ENCODE data around the gene OR10H2.
"Not testable (repeated sequence)": the region's sequence is repeated elsewhere in the genome, so short reads cannot be mapped to it uniquely, and the experiment has no call there.

OR10H2 gene

GRCh38 chr19:15774159-15774558 lies 46.3 kb downstream of the OR10H2 start:
- DNase-seq, result not testable (repeated sequence)

GRCh38 chr19:15775249-15775648 lies 47.4 kb downstream of the OR10H2 start:
- DNase-seq, result no peak

DNA sequence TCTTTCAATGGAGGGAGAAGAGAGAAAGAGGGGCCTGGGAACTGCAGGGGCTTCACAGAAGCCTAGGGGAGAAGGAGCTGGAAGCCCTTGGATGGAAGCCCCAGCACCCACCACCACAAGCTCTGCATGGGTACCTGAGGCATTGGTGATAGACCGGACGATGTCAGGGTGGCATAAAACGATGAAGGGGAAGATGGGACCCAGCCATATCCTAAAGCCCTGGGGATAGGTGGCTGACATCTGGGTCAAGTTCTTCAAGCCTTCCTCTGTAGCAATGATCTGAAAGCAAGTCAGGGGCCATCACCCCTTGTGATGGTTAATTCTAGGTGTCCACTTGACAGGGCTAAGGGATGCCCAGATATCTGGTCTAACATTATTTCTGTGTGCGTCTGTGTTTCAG lies 48.4 kb downstream of the OR10H2 start:
- DNase-seq, result no peak

- no peak for DNase-seq
Measured at GRCh38 chr19:15776991-15777970, 49.5 kb downstream of the OR10H2 start.

All from NCI-H82 (cell line).